Fibroblast of lung (primary cell): Measurements from ENCODE around the gene CHAMP1.
"Not testable (repeated sequence)": the region's sequence is repeated elsewhere in the genome, so short reads cannot be mapped to it uniquely, and the experiment has no call there.

ENCODE experiments used
- CTCF ChIP-seq, 2 donors: IDR thresholded peaks in 1 of 2; conservative IDR thresholded peaks in 1 of 2; 1 replicate in 1 of 2; 2 replicates in 1 of 2; pipeline ENCODE4 v1.5.1; 2011 to 2012; ENCODE audit warnings: low read length in 2 of 2, control low read depth in 1 of 2, inconsistent platforms in 1 of 2, low read depth in 1 of 2, mild to moderate bottlenecking in 1 of 2
- EZH2 ChIP-seq: IDR thresholded peaks from 2 replicates; pipeline ENCODE4 v1.5.1; 2012; ENCODE audit warnings: low read length, control low read depth, mild to moderate bottlenecking; ENCODE audit errors: missing control alignments

- not testable (repeated sequence) for TF ChIP-seq CTCF (conservative IDR thresholded peaks at IDR 0.05 in 1 of 2, IDR thresholded peaks at IDR 0.05 in 1 of 2; ENCODE audit: low read depth in 1 of 2, low read length in 2 of 2); EZH2
Observed at GRCh38 chr13:114333881-114334280, 19.6 kb downstream of the CHAMP1 start.
